Stimulated activated CD8-positive, alpha-beta memory T cell treated with anti-CD3 and anti-CD28 coated beads, Interleukin-12 subunit alpha, Interleukin-12 subunit beta, amount 100 ng/mL, for 24 hours (primary cell): ENCODE results near the gene NFAT5.
"Not testable (repeated sequence)": the region's sequence is repeated elsewhere in the genome, so short reads cannot be mapped to it uniquely, and the experiment has no call there.

Experiments used
- DNase-seq: peaks from one replicate; pipeline ENCODE4 v3.0.0-alpha.2; 2020; ENCODE audit errors: extremely low read depth

Gene NFAT5

DNA sequence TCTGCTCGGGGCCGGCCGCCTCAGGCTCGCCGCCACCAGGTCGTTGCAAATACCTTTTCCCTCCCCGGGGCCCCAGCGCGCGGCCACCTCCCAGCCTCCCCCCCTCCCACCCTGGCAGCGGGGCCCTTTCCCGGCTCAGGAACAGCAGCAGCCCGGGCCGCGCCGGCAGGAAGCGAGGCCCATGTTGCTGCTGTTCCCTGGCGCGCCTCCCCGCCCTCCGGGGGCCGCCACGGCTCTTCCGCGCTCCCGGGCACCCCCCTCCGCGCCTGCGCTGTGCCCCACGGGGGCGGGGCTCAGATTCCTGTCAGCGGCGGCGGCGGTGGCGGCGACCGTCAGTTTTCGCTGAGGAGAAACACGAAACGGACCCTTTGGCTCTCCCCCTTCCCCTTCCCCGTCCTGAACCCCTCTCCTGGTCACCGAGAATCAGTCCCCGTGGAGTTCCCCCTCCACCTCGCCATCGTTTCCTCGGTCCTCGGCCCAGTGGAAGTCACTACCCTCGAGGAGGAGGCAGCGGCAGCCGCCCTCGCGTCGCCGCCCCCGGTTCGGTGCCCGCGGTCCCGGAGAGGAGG is at the start of gene NFAT5:
NFAT5 (plus strand) TSS at position 296 of the 569 bp plus-strand sequence. CDS start 336 bp downstream, outside the sequence.
- peak; percentile 74 for DNase-seq

GRCh38 chr16:69517914-69518313 is 47.9 kb upstream of the NFAT5 start:
- DNase-seq = not testable (repeated sequence)

DNA sequence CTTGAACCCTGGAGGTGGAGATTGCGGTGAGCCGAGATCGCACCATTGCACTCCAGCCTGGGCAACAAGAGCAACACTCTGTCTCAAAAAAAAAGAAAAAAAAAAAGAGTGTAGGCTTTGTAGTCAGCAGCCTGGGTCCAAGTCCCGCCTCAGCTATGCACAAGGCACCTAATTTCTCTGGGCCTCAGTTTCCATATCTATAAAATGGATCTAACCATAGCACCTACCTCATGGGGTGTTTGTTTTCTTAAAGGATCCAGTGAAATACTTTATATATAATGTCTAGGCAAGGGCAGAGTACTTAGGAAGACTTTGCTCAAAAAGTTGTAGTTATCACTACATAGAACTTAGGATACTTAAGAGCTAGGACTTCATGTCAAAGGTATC is 45.4 kb upstream of the NFAT5 start:
- DNase-seq = no peak

GRCh38 chr16:69520800-69521602 is 44.8 kb upstream of the NFAT5 start:
- DNase-seq = no peak

- no peak for DNase-seq
Measured at GRCh38 chr16:69522041-69522578, 43.7 kb upstream of the NFAT5 start.

- no peak for DNase-seq
Measured at GRCh38 chr16:69522732-69523404, 42.9 kb upstream of the NFAT5 start.

DNA sequence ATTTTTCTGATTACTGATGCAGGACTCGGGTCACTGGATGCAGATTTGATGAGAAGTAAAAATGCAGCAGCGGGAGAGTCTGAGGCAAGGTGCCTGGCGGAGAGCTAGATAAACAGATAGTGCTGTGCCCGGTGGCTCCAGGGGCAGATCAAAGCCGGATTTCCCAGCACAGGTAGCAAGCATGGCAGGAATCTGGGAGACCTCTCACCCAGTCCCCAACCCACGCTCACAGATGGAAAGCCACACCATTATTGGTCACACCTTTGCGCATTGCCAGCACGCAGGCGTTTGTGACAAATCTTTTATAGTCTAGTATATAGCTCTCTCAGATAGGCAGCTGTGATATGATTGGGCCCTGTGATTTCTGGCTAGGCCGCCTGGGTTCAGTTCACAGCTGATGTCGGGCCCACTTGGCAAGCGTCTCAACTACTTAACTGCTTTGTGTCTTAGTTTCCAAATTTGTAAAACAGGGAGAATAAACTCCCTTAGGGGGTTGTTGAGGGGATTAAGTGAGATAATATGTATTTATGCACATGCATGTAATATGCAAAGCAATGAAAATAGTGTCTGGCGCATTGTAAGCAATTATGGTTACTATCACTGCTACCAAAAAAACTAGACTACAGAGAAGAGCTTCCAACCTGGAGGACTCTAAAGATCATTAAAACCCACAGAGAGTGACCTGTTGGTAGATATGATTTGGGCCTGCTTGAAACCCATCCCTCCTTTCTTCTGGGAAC is 42.0 kb upstream of the NFAT5 start:
- no peak for DNase-seq

DNA sequence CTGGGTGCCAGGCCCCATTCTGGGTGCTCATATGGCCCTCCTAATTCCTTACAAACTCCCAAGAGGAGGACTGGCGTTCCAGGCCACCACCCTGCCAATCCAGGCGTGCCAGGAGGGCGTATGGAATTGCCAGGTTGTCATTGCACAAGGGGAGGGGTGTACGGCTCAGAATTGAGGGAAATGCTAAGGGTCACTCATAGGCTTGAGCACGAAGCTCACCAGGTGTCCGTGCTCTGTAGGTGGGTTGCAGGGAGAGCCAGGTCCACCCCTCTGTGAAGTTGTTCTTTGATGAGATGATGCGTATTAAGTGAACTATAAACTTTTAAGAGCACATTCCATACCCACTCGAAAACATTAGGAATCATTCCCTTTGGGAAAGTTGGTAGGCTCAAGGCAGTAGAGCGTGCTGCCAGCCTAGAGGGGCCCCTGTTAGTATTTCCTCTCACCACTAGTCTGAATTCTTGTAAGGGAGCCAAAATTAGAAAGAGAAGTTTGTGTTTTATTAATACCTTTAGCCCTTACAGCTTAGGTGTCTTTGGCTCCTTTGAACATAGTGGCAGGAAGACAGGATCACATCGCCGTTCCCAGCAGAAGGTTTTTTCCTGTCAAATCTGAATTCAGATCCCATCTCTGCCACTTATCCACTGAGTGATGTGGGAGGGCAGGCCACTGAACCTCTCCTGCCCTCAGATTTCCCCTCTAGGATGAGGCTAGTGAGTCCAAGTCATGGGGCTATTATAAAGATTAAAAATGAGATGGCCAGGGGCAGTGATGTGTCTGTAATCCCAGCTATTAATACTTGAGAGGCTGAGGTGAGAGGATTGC is 38.7 kb upstream of the NFAT5 start:
- DNase-seq = no peak

GRCh38 chr16:69531988-69532387 is 33.8 kb upstream of the NFAT5 start:
- DNase-seq = no peak

DNA sequence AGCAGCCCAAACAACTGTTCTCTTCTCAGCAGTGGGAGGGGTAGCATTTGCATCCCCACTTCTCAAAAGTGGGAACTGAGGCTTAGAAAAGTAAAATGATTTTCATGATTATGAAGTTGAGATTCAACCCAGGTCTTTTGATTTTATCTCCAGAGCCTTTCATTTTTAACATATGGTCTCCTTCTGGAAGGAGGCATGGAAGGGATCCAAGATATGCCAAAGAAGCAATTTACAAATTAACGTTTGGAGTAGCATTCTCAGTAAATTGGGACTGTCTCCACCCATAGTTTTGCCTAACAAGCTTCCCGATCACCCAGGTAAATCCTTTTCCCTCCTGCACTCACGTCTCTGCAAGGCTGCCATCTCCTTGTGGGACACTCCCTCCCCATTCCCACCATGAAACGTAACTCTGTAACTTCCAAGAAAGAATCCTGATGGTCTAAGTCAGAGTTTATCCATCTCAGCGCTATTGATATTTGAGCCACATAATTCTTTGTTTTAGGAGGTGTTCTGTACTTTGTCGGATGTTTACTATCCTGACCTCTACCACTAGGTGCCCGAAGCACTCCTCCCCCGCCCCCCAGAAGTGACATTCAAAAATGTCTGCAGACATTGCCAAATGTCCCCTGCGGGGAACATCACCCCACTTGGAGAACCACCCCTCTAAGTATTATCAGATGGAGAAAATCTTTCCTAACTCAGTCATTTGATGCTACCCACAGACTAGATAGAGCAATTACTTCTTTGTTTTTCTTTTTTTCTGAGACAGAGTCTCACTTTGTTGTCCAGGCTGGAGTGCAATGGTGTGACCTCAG is 32.9 kb upstream of the NFAT5 start:
- DNase-seq = no peak

DNA sequence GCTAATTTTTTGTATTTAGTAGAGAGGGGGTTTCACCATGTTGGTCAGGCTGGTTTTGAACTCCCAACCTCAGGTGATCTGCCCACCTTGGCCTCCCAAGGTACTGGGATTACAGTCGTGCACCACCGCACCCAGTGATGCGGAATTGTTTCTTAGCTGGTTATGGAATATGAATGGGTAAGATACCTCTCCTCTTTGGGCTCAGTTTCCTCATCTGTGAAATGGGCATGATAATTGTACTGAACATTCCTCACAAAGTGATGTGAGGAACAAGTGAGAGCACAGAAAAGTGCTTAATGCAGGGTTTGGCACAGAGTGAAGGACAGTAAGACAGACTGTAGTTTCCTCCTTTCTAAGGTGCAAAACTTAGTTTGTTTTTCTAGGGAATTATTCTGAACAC is 31.0 kb upstream of the NFAT5 start:
- no peak for DNase-seq

GRCh38 chr16:69535123-69536050 is 30.4 kb upstream of the NFAT5 start:
- DNase-seq = no peak

DNA sequence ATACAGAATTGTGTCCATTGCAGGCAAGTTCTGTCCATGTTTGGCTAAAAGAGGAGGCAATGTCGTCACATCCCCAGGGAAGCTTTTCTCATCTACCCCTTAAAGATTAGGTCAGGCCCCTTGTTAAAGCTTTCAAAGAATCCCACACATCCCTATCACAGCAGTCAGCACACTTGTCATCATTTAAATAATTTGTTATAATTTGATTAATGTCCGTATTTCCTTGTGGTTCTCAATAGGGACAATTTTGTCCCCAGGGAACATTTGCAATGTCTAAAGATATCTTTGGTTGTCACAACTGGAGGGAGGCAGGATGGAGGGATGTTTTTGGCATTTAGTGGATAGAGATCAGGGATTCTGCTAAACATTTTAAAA is 28.1 kb upstream of the NFAT5 start:
- no peak for DNase-seq

- no peak for DNase-seq
Measured at GRCh38 chr16:69538808-69539207, 27.0 kb upstream of the NFAT5 start.

GRCh38 chr16:69542974-69543373 is 22.8 kb upstream of the NFAT5 start:
- no peak for DNase-seq

GRCh38 chr16:69544088-69544487 is 21.7 kb upstream of the NFAT5 start:
- no peak for DNase-seq

GRCh38 chr16:69546663-69547062 is 19.1 kb upstream of the NFAT5 start:
- not testable (repeated sequence) for DNase-seq

GRCh38 chr16:69553332-69553731 is 12.4 kb upstream of the NFAT5 start:
- no peak for DNase-seq

DNA sequence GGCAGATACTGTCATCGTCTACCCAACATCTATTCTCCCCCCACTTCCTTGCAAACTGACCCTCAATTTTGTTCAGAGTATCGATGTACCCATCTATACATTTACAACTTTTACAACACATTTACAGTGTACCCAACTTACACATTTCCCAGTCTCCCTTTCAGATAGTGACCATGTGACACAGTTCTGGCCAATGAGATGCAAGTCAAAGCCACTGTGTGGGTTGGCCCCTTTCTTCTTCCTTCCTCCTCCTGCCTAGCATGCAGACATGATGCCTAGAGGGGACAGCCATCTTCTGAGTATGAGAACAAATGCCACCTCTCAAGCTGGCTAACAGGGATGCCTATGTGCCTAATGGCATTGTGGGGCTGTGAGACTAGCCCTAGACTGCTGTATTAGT is 11.3 kb upstream of the NFAT5 start:
- no peak for DNase-seq
